RCC 7860 (cell line): ENCODE measurements around the gene ZSWIM4.

ENCODE experiments used
- DNase-seq: peaks from one replicate; pipeline ENCODE4 v3.0.0-alpha.2; 2015; ENCODE audit warnings: low spot score
- FAIRE-seq: peaks from 2 replicates; lab custom pipeline; 2012; peaks lifted over from hg19 to GRCh38; lab: Jason Lieb, UNC

The ZSWIM4 gene

DNA sequence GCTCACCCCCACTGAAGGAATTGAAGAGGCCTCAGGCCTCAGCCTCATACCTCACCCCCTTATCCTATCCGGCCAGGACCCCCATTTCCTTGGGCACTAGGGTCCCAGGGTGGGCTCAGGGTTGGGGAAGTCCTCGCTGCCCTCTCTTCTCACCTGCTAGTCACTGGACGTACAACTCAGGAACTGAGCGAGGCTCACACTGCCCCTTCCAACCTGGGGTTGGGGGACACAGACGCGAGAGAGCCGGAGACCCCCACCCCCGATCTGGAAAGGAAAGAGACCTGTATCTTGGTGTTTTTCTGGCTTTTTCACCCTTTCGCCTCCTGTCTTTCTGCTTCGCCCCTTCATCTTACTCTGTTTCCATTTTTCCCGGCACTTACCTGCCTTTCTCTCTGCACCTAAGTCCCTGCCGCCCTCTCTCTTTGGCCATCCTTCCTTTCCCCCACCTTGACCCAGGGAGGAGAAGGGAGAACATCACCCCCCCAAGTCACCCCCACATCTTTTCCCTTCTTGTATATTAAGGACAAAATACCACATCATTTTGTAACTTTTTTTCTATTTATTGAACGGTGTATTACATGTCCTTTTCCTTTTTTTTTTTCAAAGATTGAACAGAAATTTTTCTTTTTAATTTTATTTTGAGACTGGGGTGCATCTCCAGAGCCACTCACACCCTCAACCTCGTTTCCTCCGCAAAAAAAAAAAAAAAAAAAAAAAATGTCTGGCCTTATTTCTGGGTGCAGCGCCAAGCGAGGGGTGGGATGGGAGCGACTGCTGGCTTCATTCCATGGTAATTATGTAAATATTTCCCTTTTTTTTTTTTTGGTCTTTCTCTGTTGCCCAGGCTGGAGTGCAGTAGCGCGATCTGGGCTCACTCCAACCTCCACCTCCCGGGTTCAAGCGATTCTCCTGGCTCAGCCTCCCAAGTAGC is 36.6 kb downstream of the ZSWIM4 start:
- no peak for FAIRE-seq
- no peak for DNase-seq

GRCh38 chr19:13833330-13834243 is 38.3 kb downstream of the ZSWIM4 start:
- FAIRE-seq (no peak), DNase-seq (peak; percentile 53)

DNA sequence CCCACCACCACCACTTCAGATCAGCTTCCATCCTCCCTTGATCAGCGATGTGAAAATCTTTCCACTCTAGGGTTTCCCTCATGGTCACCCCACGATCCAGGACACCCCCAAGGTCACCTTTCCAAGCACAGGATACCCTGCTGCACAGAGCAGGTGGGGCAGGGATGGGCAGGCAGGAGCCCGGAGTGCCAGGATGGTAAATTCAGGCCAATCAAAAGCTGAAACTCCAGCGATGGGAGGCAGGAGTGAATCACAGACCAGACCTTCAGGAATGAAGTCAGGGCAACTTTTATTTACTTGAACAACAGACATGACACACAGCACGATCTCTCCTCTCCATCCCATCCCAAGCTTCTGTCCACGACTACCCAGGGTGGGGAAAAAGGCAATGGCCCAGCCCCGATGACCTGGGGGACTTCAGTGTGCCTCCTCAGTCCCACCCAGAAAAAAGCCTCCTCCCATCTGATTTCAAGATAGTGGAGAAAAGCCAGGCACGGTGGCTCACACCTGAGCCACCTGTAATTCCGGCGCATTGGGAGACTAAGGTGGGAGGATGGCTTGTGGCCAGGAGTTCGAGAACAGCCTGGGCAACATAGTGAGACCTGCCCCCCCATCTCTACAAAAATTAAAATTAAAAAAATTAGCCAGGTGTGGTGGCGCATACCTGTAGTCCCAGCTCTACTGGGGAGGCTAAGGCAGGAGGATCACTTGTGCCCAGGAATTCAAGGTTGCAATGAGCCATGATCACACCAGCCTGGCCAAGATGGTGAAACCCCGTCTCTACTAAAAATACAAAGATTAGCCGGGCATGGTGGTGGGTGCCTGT is 39.2 kb downstream of the ZSWIM4 start:
- no peak for FAIRE-seq
- peak; percentile 58 for DNase-seq

DNA sequence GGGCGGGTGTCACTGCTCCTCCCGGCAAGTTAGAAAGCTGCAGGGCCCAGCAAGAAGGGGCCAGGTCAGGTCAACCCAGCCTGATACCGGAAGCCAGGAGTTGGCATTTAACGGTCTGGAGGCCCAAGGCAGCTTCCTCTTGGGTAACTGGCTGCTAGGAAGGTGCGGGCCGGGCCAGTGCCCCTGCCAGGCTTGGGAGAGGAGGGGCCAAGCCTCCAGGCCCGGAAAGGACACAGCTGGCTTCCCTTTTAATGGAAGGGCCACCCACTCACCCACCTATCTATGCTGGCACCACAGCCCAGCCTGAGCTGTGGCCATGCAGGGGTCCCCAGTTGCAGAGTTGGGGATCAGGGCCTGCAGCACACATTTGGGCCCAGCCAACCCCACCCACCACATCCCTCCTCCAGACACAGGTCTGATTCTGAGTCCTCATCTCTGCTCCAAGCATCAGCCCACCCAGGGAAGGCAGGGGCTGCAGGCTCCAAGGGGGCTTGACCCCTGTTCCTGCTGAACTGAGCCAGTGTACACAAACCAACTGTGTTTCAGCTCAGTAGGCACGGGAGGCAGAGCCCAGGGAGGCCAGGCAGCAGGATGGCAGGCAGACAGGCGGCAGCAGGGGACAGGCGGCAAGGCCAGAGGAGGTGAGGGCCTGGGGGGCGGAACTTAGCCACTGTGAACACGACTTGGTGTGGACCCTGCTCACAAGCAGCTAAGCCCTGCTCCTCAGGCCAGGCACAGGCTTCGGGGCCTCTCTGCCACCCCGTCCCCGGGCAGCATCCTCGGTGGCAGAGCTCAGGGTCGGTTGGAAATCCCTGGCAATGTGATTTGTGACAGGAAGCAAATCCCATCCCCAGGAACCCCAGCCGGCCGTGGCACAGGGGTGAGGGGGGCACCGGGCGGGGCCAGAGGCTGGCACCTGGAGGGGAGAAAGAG is 40.8 kb downstream of the ZSWIM4 start:
- no peak for FAIRE-seq
- DNase-seq: no peak

DNA sequence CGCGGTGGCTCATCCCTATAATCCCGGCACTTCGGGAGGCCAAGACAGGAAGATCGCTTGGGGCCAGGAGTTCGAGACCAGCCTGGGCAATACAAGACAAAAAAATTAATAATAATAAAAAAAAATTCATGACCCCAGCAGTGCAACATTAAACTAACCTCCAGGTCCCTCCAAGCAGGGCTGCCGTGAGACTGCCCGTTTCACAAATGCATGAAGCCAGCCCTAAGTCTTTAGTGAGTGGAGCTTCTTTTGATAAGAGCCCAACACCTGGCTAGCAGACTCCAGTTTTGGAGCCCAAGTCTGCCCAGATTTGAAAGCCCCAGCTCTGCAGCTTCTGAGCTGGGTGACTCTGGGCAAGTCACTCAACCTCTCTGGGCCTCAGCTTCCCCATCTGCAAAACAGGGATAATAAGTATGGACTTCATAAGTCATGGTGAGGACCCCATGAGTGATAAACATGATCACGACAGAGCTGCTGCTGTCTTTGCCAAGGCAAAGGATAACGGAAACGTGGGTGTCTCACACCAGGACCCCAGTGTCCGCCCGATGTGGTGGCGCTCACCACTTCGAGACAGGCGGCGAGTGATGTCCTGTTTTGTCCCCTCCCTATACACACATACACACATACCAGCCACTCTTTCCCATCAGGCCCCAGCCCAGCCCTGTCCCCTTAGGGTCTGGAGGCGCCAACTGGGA is 43.3 kb downstream of the ZSWIM4 start:
- no peak for FAIRE-seq
- no peak for DNase-seq

GRCh38 chr19:13839130-13839937 is 44.1 kb downstream of the ZSWIM4 start:
- DNase-seq (peak; percentile 85), FAIRE-seq (peak; percentile 53)

- peak; percentile 84 for DNase-seq
- peak; percentile 31 for FAIRE-seq
Measured at GRCh38 chr19:13839938-13840304, 44.7 kb downstream of the ZSWIM4 start.

DNA sequence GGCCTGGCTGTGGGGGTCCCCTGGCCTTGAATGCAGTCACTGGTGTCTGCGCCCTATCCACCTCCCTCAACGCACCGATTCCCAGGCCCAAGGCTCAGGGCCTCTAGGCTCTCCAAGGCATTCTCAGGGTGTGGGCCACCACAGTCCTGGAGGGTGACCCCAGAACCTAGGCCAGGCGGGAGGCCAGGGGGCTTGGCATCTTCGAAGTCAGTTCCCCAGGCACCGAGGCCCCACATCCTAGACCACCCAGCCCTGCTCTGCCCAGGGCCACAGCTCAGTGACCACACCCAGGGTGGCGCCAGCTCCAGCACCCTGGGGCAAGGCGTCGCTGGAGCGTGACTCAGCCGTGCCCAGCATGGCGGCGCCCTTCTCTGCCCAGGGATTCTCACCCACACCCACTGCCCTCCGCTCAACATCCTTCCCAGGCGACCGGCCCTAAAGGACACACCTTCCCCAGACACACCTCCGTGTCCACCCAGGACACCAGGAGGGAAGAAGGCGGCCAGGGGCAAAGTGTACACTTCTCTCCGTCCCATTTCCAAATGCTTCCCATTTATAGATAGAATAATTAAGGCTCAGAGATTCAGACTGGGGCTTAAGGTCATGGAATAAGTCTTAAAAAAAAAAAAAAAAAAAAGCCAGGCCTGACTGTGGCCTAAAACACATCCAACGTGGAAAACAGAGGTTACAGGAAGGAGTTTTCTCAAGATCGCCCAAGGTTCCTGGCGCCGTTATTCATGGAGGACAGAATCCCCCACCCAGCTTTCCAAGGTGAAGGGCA is 45.3 kb downstream of the ZSWIM4 start:
- peak; percentile 91 for DNase-seq
- peak; percentile 77 for FAIRE-seq

DNA sequence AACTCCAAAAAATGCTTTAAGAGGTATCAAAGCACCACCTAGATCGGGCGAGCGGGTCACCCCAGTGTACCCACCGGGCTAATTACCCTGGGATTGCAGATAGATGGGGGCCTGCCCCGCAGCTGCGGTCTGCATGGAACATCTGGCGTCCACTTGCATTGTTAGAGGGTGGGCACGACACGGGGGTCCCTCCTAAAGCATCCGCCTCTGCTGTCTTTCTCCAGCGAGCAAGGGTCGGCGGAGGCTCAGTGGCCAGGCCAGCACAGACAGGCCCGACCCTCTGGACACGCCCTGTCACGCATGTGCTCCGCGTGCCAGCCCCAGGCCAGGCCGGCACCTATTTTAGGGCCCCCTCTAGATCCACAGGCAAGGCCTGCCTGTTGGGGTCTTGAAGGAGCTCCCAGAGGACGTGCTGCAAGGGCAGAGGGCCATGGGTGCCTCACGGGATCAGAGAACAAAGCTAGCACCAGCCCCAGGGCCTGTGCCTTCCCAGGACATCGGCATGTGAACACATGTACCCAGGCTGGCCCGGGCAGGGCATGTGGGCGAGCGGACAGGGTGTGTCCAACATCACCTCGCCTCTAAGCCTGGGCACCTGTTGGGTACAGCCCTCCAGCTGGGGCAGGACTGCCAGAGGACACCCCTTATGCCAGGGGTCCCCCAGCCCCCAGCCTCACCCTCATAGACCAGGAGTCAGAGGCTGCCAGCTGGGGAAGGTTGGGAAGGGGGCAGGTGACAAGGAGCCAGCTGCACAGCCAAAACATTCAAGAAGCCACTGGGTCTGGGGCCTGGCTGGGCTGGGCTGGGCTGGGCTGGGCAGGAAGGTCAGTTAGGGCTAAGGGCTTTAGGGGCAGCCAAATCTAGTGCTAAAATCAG is 46.1 kb downstream of the ZSWIM4 start:
- no peak for FAIRE-seq
- peak; percentile 47 for DNase-seq

GRCh38 chr19:13841962-13842290 is 46.7 kb downstream of the ZSWIM4 start:
- FAIRE-seq (no peak), DNase-seq (no peak)

DNA sequence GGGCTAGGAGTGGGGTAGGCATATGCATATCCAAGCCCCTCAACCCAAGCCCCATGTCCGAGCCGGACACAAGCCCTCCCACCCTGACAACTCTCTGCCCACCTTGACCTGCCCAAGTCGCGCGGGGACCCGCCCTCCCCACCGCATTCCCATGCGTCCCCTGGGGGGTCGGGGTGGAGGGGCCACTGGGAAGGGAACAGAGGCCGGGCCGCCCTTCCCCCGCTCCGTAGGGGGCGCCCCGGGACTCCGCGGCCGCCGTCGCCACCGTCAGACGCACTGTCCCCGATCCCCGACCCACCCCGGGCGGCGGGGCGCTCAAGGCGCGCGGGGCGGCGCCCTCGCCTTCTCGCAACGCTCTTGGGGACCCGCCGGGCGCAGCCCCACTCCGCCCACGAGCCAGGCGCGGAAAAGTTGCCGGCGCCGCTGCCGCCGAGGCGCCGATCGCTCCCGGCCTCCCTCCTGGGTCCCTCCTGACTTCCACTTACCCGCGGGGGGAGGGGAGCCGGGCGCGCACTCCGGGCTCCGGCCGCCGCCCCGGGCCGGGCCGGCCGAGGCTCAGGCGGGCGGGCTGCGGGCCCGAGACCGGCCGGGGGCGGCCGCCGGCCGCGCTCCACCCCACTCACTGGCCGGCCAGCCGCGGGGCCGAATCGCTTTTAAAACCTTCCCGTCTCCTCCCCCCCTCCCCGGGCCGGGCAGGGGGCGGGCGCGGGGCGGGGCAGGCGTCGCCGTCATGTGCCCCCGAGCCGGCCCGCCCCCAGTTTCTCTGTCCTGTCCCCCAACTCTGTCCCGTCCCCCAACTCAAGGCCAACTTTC is 47.3 kb downstream of the ZSWIM4 start:
- FAIRE-seq (no peak), DNase-seq (peak; percentile 44)

DNA sequence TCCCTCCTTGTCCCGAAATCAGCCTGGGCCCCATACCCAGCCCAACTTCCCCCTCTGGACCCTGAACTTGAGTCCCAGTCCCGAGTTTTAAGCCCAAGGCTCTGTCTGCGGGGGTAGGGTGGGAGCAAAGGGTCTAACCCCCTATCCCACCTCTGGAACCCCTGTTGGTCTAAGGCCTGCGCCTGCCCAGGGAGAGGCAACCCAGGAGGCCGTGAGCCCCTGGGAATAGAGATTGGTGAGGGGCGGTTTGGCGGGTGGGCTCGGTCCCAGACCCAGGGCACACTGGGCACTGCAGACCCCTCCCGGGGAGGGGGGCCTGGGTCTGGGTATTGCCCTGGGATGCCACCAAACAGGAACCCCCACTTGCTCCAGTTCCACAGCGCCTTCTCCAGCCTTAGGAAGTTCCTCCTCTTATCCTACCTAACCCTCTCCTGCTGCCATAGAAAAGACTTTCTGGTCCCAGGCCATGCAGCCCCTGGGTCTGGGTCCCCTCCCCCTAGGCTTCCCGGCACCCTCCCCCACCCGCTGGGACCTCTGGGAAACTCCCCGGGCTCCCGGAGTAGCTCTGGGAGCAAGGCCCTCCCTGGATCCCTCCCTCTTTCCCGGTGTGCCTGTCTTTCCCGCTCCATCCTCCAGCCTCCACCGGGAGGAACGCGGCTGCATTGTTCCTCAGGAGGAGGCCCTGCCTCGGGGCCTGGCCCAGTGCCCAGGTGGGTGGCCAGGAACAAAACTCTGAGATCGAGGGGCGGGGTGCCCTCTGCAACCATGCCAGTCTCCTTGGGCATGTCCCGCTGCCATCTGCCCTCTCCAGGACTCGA is 48.1 kb downstream of the ZSWIM4 start:
- DNase-seq: peak; percentile 77
- FAIRE-seq: peak; percentile 22

- FAIRE-seq: no peak
Measured at GRCh38 chr19:13844130-13844631, 48.9 kb downstream of the ZSWIM4 start.

GRCh38 chr19:13846557-13847406 is 51.5 kb downstream of the ZSWIM4 start:
- FAIRE-seq: peak; percentile 67
- peak; percentile 99 for DNase-seq

More at GRCh38 chr19:13844130-13844631, 48.9 kb downstream of the ZSWIM4 start:
- DNase-seq: no peak
